Activated naive CD4-positive, alpha-beta T cell treated with anti-CD3 and anti-CD28 coated beads, Interleukin-2, amount 50 U/mL, for 72 hours (primary cell): Measurements from ENCODE around the gene GPC2. TPM values are rescaled to one million over a fixed set of nuclear protein-coding genes. Genes with fewer than 3 reads are reported as not detected.

Experiments used
- ATAC-seq, 2 donors: fragments of 150-1000 bp; cut with Tn5 transposase; 2 replicates each; pipeline ENCODE4 v1.10.0; 2021; ENCODE audit warnings: mild to moderate bottlenecking in 2 of 2, moderate library complexity in 2 of 2
- DNase-seq, 2 donors: peaks; one replicate each; pipeline ENCODE4 v3.0.0; 2021 to 2022; ENCODE audit warnings: low spot score in 2 of 2
- H3K27ac Mint-ChIP-seq, 2 donors: one replicate each; pipeline ENCODE4 v1.8.0; 2022; ENCODE audit warnings: mild to moderate bottlenecking in 2 of 2, mixed read lengths in 2 of 2
- H3K36me3 Mint-ChIP-seq, 2 donors: one replicate each; pipeline ENCODE4 v1.8.0; 2022; ENCODE audit warnings: mixed read lengths in 2 of 2
- H3K9me3 Mint-ChIP-seq, 2 donors: one replicate each; pipeline ENCODE4 v1.8.0; 2022; ENCODE audit warnings: mixed read lengths in 2 of 2
- total RNA-seq, 2 donors: library from RNA; stranded (reverse); gene quantifications; one replicate each; pipeline ENCODE4 v1.2.3, GENCODE V29; 2022

GPC2 gene
- total RNA-seq, 2 donors from 2014 or later, result 7.0 to 18.9 TPM

- Mint-ChIP-seq H3K9me3 (no peaks in the 10 kb centered on the region), H3K27ac (peak overlapping the region in 1 of 2 donors; percentile 50), H3K36me3 (peaks cover 17 to 19% of the 10 kb centered on the region in 2 donors)
- no peak for ATAC-seq
- DNase-seq, result no peak
Observed at GRCh38 chr7:100124301-100125230, 52.6 kb downstream of the GPC2 start.

GRCh38 chr7:100122568-100122967, 54.6 kb downstream of the GPC2 start:
- Mint-ChIP-seq H3K36me3 (peaks cover 24 to 33% of the 10 kb centered on the region in 2 donors), H3K9me3 (no peaks in the 10 kb centered on the region), H3K27ac (no peak overlapping the region)
- ATAC-seq (no peak), DNase-seq (no peak)

GRCh38 chr7:100122067-100122466, 55.1 kb downstream of the GPC2 start:
- Mint-ChIP-seq H3K9me3 (no peaks in the 10 kb centered on the region), H3K36me3 (peaks cover 23 to 33% of the 10 kb centered on the region in 2 donors), H3K27ac (no peak overlapping the region)
- ATAC-seq (no peak), DNase-seq (no peak)

- peak overlapping the region; percentile 94 to 99 for H3K27ac Mint-ChIP-seq
- H3K36me3 Mint-ChIP-seq, result peaks cover 13 to 19% of the 10 kb centered on the region in 2 donors
- DNase-seq, result no peak
- H3K9me3 Mint-ChIP-seq, result no peaks in the 10 kb centered on the region
- no peak for ATAC-seq
Observed at GRCh38 chr7:100120733-100121036, 56.5 kb downstream of the GPC2 start.

GRCh38 chr7:100119970-100120732, 57.0 kb downstream of the GPC2 start:
- Mint-ChIP-seq H3K36me3 (peaks cover 13 to 16% of the 10 kb centered on the region in 2 donors), H3K27ac (peak overlapping the region; percentile 94 to 99), H3K9me3 (no peaks in the 10 kb centered on the region)
- DNase-seq (peak; percentile 66 to 69), ATAC-seq (peak; percentile 74 to 84)

Other genes starting within 250 kb of the GPC2 start
- gene GJC3, start 247.8 kb downstream of the GPC2 start, total RNA-seq, result under 1 TPM; 0.68 to 0.89 TPM
- gene AZGP1, start 201.3 kb downstream of the GPC2 start, total RNA-seq, result under 1 TPM in 1 of 2 donors, not detected in 1; 0.43 TPM
- gene ZKSCAN1, start 161.8 kb downstream of the GPC2 start, total RNA-seq, result 10 to 100 TPM; 52.2 to 67.1 TPM
- gene ZSCAN21, start 127.6 kb downstream of the GPC2 start, total RNA-seq, result 1 to 10 TPM; 3.8 to 7.1 TPM
- gene ZNF3, start 95.7 kb downstream of the GPC2 start, total RNA-seq, result 10 to 100 TPM; 13.8 to 16.2 TPM
- gene COPS6, start 88.4 kb downstream of the GPC2 start, total RNA-seq, result 100 to 1,000 TPM in 1 of 2 donors, 10 to 100 TPM in 1; 84.6 to 107 TPM
- gene MCM7, start 76.0 kb downstream of the GPC2 start, total RNA-seq, result 100 to 1,000 TPM; 291 to 375 TPM
- 10 to 100 TPM in 1 of 2 donors, 1 to 10 TPM in 1; 8.4 to 13.6 TPM for gene AP4M1, start 75.7 kb downstream of the GPC2 start, total RNA-seq
- gene TAF6, start 58.0 kb downstream of the GPC2 start, total RNA-seq, result 10 to 100 TPM; 52.7 to 57.6 TPM
- gene CNPY4, start 57.7 kb downstream of the GPC2 start, total RNA-seq, result 10 to 100 TPM; 16.4 to 20.9 TPM
- 1 to 10 TPM; 2.6 to 5.6 TPM for gene MBLAC1, start 50.4 kb downstream of the GPC2 start, total RNA-seq
- 100 to 1,000 TPM; 147 to 153 TPM for gene LAMTOR4, start 28.5 kb downstream of the GPC2 start, total RNA-seq
- gene TRAPPC14, start 18.7 kb downstream of the GPC2 start, total RNA-seq, result 10 to 100 TPM; 17.1 to 32.8 TPM
- 10 to 100 TPM in 1 of 2 donors, 1 to 10 TPM in 1; 7.7 to 12.5 TPM for gene GAL3ST4, start 8.8 kb downstream of the GPC2 start, total RNA-seq
- gene STAG3, start 537 bp upstream of the GPC2 start, total RNA-seq, result 10 to 100 TPM; 33.3 to 54.2 TPM
- 10 to 100 TPM; 20.8 to 30.6 TPM for gene PVRIG, start 42.6 kb upstream of the GPC2 start, total RNA-seq
- not detected for gene SPDYE3, start 130.3 kb upstream of the GPC2 start, total RNA-seq
- gene PILRB, start 180.7 kb upstream of the GPC2 start, total RNA-seq, result 100 to 1,000 TPM in 1 of 2 donors, 10 to 100 TPM in 1; 41.0 to 103 TPM
- gene PILRA, start 196.1 kb upstream of the GPC2 start, total RNA-seq, result 10 to 100 TPM in 1 of 2 donors, under 1 TPM in 1; 0.84 to 11.5 TPM